Spleen (tissue), 7 donors: ENCODE measurements around the gene AUH.

ENCODE experiments used
- POLR2AphosphoS5 ChIP-seq, 3 donors: sonication (generic); formaldehyde crosslinking; IDR thresholded peaks; one replicate each; pipeline ENCODE4 v1.5.1; 2017; ENCODE audit warnings: antibody characterized with exemption in 3 of 3
- TF ChIP-seq, protein P1 (sequence below), 11 experiments: fragments of 200-600 bp in 7 of 11; fragments of 450-650 bp in 4 of 11; sonication (generic) in 4 of 11; IDR thresholded peaks in 8 of 11; conservative IDR thresholded peaks in 3 of 11; 1 replicate in 7 of 11; 2 replicates in 4 of 11; pipeline versions ENCODE4 v1.4.0 to v1.8.0; 2016 to 2021; ENCODE audit warnings: antibody characterized with exemption in 11 of 11, inconsistent platforms in 4 of 11, mild to moderate bottlenecking in 1 of 11
- donor health status: DM: no; HTN: no; CAD: no; lungs with moderate emphysema.
- donor health status: DM: no; HTN: no; CAD: no.
- donor health status: DM: no; HTN: no; CAD: no.

DNA sequence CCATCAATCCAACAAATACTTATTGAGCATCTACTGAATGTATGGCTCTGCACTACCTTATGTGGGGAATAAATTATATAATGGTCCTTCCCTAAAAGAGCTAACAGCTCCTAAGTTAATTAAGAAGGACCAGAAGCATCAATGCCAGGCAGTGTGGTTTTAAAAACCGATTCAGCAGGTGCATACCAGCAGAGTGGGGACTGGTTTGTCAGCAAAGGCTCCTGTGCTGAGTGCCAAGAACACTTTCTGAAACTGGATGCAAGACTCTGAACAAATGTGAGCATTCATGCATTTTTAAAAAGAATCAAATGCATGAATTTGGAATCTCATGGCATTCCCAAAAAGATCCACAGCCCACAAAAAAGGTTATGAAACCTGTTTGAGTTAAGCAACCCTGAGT lies 142.2 kb downstream of the AUH start:
- TF ChIP-seq, protein P1, sequence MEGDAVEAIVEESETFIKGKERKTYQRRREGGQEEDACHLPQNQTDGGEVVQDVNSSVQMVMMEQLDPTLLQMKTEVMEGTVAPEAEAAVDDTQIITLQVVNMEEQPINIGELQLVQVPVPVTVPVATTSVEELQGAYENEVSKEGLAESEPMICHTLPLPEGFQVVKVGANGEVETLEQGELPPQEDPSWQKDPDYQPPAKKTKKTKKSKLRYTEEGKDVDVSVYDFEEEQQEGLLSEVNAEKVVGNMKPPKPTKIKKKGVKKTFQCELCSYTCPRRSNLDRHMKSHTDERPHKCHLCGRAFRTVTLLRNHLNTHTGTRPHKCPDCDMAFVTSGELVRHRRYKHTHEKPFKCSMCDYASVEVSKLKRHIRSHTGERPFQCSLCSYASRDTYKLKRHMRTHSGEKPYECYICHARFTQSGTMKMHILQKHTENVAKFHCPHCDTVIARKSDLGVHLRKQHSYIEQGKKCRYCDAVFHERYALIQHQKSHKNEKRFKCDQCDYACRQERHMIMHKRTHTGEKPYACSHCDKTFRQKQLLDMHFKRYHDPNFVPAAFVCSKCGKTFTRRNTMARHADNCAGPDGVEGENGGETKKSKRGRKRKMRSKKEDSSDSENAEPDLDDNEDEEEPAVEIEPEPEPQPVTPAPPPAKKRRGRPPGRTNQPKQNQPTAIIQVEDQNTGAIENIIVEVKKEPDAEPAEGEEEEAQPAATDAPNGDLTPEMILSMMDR (IDR thresholded peaks at IDR 0.05 in 8 of 11, conservative IDR thresholded peaks at IDR 0.05 in 3 of 11) = no peak
- TF ChIP-seq POLR2AphosphoS5 (IDR thresholded peaks at IDR 0.05) = no peak
